Heart right ventricle (tissue), 16 donors: ENCODE results near the gene ARHGEF16. TPM values are rescaled to one million over a fixed set of nuclear protein-coding genes. Genes with fewer than 3 reads are reported as not detected.
A peak's percentile ranks its signal among the peaks of the same experiment; 100 is the strongest.

Experiments
- ATAC-seq, 8 donors: fragments of 200-7000 bp; cut with Tn5 transposase; one replicate each; pipeline ENCODE4 v1.9.1; 2020; ENCODE audit warnings: mild to moderate bottlenecking in 8 of 8, moderate library complexity in 8 of 8, moderate number of reproducible peaks in 1 of 8
- DNase-seq, 2 donors: peaks; one replicate each; pipeline ENCODE4 v3.0.0-alpha.2; 2020
- H3K27ac ChIP-seq, 10 donors: fragments of 200-600 bp; sonication (generic) in 2 of 10; one replicate each; pipeline versions ENCODE4 v1.5.0 to v1.8.0; 2020 to 2022; ENCODE audit warnings: mild to moderate bottlenecking in 3 of 10
- H3K27me3 ChIP-seq, 7 donors: fragments of 200-600 bp; one replicate each; pipeline ENCODE4 v1.8.0; 2021 to 2022; ENCODE audit warnings: mild to moderate bottlenecking in 2 of 7
- H3K36me3 ChIP-seq, 9 donors: fragments of 200-600 bp; sonication (generic) in 1 of 9; one replicate each; pipeline versions ENCODE4 v1.5.0 to v1.8.0; 2020 to 2022; ENCODE audit warnings: mild to moderate bottlenecking in 2 of 9
- H3K4me1 ChIP-seq, 9 donors: fragments of 200-600 bp; sonication (generic) in 1 of 9; one replicate each; pipeline versions ENCODE4 v1.5.0 to v1.8.0; 2020 to 2022; ENCODE audit warnings: mild to moderate bottlenecking in 4 of 9
- H3K4me3 ChIP-seq, 10 donors: fragments of 200-600 bp; sonication (generic) in 2 of 10; one replicate each; pipeline versions ENCODE4 v1.5.0 to v1.8.0; 2020 to 2022; ENCODE audit warnings: mild to moderate bottlenecking in 7 of 10, moderate library complexity in 2 of 10
- H3K9me3 ChIP-seq, 11 donors: fragments of 200-600 bp in 10 of 11; sonication (generic) in 2 of 11; one replicate each; pipeline versions ENCODE4 v1.5.0 to v1.8.0; 2013 to 2022; ENCODE audit warnings: mild to moderate bottlenecking in 2 of 11, control low read depth in 1 of 11, moderate library complexity in 1 of 11
- whole genome bisulfite sequencing, 2 donors: extraction: QIAGEN DNeasy Blood & Tissue Kit; methylation state at CpG; one replicate each; pipeline ENCODE4 v1.1.7; 2013; ENCODE audit warnings: inconsistent platforms in 1 of 2; 5-methylcytosine and 5-hydroxymethylcytosine counted together
- intact Hi-C, 10 donors: fragments of 100-400 bp; cut with DNase I; formaldehyde crosslinking; loops; one replicate each; pipeline versions ENCODE4 v1.11.1 to v1.14.2; 2022
- polyA plus RNA-seq, 2 donors: library from polyadenylated mRNA; stranded (reverse); fragments of 200-250 nt; gene quantifications; one replicate each; pipeline ENCODE4 v1.2.3, GENCODE V29; 2013
- total RNA-seq, 10 donors: library from RNA; stranded (reverse); fragmentation: NEBNext Ultra II Directional in 3 of 10; extraction: Animal tissue kit (Norgen Biotek cat#: 25700) in 3 of 10; gene quantifications; one replicate each; pipeline versions ENCODE4 v1.2.1 to v1.2.4, GENCODE V29; 2021 to 2023
- TF ChIP-seq, protein P1 (sequence below), 9 donors: fragments of 200-600 bp; sonication (generic) in 2 of 9; IDR thresholded peaks; one replicate each; pipeline versions ENCODE4 v1.5.0 to v1.8.0; 2021 to 2022; ENCODE audit warnings: antibody characterized with exemption in 9 of 9, mild to moderate bottlenecking in 5 of 9, moderate library complexity in 1 of 9
- donor health status: Arrhythmogenic right ventricular cardiomyopathy.
- donor health status: ischemic (EF 13 %, LVEDD 7.1; RV severe dilation, severe dysfunction).
- donor health status: healthy with polysubstance abuse.
- donor health status: DM: no; HTN: yes; CAD: no.
- donor health status: DM: no; HTN: no; CAD: no.
- donor health status: ischemic (EF 25% LVEDD 6.9; RV normal size, moderate dysfunction).
- donor health status: ischemic (EF 25% LVEDD 5.7; RV mildly dilated, moderate dysfunction).
- donor health status: healthy.
- donor health status: DM: yes; HTN: yes; CAD: no.
- donor health status: Ischemic cardiomyopathy.
- donor health status: ischemic (EF 35%, LVEDD 5.7; RV mildly dilated, moderate dysfunction).
- donor health status: nonischemic (EF 11% LVEDD 7.7; RV severe dilation, severe dysfunction).
- donor health status: DM: yes; HTN: yes; CAD: no.
- donor health status: PGD.
- donor health status: ischemic (EF 29% LVEDD 5.4; RV normal size, mild dysfunction).
- donor health status: nonischemic (EF 23%, LVEDD 6.1; RV moderate dilation, normal function).

The ARHGEF16 gene
- total and polyA plus RNA-seq, 12 donors, result 0.17 to 1.1 (median 0.40) TPM

GRCh38 chr1:3441410-3441847 is 13.0 kb upstream of the ARHGEF16 start:
- TF ChIP-seq, protein P1, sequence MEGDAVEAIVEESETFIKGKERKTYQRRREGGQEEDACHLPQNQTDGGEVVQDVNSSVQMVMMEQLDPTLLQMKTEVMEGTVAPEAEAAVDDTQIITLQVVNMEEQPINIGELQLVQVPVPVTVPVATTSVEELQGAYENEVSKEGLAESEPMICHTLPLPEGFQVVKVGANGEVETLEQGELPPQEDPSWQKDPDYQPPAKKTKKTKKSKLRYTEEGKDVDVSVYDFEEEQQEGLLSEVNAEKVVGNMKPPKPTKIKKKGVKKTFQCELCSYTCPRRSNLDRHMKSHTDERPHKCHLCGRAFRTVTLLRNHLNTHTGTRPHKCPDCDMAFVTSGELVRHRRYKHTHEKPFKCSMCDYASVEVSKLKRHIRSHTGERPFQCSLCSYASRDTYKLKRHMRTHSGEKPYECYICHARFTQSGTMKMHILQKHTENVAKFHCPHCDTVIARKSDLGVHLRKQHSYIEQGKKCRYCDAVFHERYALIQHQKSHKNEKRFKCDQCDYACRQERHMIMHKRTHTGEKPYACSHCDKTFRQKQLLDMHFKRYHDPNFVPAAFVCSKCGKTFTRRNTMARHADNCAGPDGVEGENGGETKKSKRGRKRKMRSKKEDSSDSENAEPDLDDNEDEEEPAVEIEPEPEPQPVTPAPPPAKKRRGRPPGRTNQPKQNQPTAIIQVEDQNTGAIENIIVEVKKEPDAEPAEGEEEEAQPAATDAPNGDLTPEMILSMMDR (IDR thresholded peaks at IDR 0.05), result no peak
- no peak overlapping the region for H3K4me3 ChIP-seq
- intact Hi-C loops, result no loop called here
- 53% methylated on average over 8 of the region's 8 CpGs for WGBS, 2 donors
- ATAC-seq, result no peak
- peaks cover 0 to 72% (median 49%) of the 10 kb centered on the region in 7 donors for H3K27me3 ChIP-seq
- no peaks in the 10 kb centered on the region for H3K36me3 ChIP-seq
- DNase-seq, result no peak
- H3K27ac ChIP-seq, result no peak overlapping the region
- no peaks in the 10 kb centered on the region for H3K4me1 ChIP-seq
- H3K9me3 ChIP-seq, result peaks cover 0 to 9% (median 0%) of the 10 kb centered on the region in 11 donors

DNA sequence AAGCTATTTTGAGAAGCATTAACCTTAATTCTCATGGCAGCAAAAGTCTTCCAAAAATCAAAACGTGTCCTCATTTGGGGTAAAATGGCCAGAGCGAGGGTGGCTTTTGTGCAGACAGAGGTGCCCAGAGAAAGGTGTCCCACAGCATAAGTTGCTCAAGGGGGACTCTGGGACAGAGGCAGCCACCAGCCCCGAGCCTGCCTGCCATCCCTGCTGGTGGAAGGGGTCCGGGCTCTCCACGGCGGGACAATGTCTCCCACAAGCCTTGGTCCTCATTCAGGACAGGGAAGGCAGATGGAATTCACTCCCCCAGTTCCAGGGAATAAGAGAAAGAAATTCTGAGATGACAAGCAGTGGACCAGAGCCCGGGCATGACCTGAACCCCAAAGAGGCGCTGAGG is 12.6 kb upstream of the ARHGEF16 start:
- no peak overlapping the region for H3K27ac ChIP-seq
- no peaks in the 10 kb centered on the region for H3K4me1 ChIP-seq
- intact Hi-C loops, result no loop called here
- peaks cover 0 to 13% (median 0%) of the 10 kb centered on the region in 11 donors for H3K9me3 ChIP-seq
- ATAC-seq, result no peak
- H3K27me3 ChIP-seq, result peaks cover 0 to 72% (median 49%) of the 10 kb centered on the region in 7 donors
- DNase-seq, result no peak
- 75 to 76% methylated on average over 8 of the region's 8 CpGs for WGBS, 2 donors
- H3K4me3 ChIP-seq, result no peak overlapping the region
- TF ChIP-seq, protein P1 (IDR thresholded peaks at IDR 0.05), result no peak
- H3K36me3 ChIP-seq, result no peaks in the 10 kb centered on the region

- Histone ChIP-seq H3K27me3 (peaks cover 0 to 70% (median 49%) of the 10 kb centered on the region in 7 donors), H3K27ac (no peak overlapping the region), H3K4me3 (no peak overlapping the region), H3K36me3 (no peaks in the 10 kb centered on the region), H3K9me3 (peaks cover 0 to 15% (median 0%) of the 10 kb centered on the region in 11 donors), H3K4me1 (no peaks in the 10 kb centered on the region)
- DNase-seq (peak in 1 of 2 donors; percentile 5), ATAC-seq (no peak)
- TF ChIP-seq, protein P1 (IDR thresholded peaks at IDR 0.05), result no peak
- WGBS, 2 donors, result 78 to 81% methylated on average over 13 of the region's 13 CpGs
- intact Hi-C loops, result no loop called here
Measured at GRCh38 chr1:3442331-3442730, 12.1 kb upstream of the ARHGEF16 start.

DNA sequence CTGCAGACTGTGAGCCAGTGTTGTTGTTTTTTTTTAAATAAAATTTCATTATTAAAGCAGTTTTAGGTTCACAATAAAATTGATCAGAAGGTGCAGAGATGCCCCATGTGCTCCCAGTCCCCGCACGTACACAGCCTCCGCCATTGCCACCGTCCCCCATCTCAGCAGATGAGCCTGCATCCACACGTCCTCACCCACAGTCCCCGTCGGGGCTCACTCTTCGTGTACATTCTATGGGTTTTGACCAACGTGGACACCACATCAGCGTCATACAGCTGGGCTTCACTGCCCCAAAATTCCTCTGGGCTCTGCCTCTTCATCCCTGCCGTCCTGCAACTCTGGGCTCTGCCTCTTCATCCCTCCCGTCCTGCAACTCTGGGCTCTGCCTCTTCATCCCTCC is 11.6 kb upstream of the ARHGEF16 start:
- ATAC-seq (no peak), DNase-seq (peak in 1 of 2 donors; percentile 0)
- Histone ChIP-seq H3K27ac (no peak overlapping the region), H3K4me3 (no peak overlapping the region), H3K4me1 (no peaks in the 10 kb centered on the region), H3K27me3 (peaks cover 0 to 68% (median 49%) of the 10 kb centered on the region in 7 donors), H3K36me3 (no peaks in the 10 kb centered on the region), H3K9me3 (peaks cover 0 to 20% (median 0%) of the 10 kb centered on the region in 11 donors)
- TF ChIP-seq, protein P1 (IDR thresholded peaks at IDR 0.05), result no peak
- WGBS, 2 donors, result 78 to 87% methylated on average over 12 of the region's 12 CpGs
- intact Hi-C loops, result no loop called here
